HG02852 (cell line): ENCODE results near the gene PNPLA6.

Experiments used
- ATAC-seq: cut with Tn5 transposase; IDR thresholded peaks from one replicate; pipeline ENCODE4 v1.9.1; 2021; ENCODE audit warnings: mild to moderate bottlenecking, moderate library complexity; ENCODE audit not compliant: unreplicated experiment

The PNPLA6 gene

DNA sequence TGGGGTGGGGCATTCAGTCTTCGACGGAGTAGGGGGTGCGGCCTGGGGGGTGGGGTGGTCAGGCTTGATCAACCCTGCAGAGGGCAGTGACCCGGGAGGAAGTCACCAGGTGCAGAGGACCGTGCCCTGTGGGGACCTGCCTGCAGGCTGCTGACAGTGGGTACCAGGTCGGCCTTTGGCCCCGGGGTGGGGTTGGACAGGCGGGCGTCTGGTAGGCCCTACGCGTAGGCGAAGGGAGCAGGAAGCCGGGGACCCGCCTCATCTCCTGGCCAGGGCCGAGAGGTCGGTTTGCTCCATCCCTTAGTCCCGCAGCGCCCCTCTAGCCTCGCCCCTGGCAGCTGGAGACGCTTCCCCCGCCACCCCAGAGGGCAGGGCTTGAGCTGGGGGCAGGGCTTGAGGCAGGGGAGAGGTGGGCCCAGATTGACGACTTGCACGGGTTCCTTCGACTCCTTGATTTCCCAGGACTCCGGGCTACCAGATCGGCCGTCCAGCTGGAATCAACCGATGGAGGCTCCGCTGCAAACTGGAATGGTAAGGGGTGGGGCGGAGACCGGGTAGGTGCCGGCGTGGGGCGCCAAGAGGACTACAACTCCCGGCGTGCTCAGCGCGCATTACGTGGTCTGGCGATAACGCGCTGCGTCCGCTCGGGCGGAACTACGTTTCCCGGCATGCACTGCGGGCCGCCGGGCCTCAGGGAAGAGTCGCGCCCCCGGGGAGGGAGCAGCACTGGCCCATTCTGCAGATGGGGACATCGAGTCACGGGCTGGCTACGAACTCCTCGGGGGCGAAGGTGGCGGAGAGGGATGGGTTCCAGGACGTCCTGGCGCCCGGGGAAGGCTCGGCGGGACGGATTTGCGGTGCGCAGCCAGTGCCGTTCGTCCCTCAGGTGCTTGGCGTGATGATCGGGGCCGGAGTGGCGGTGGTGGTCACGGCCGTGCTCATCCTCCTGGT is at the start of gene PNPLA6:
Gene PNPLA6, plus strand, starts transcription at position 671 of the 951 bp plus-strand sequence. Its CDS starts 72 bp downstream, at position 743.
- ATAC-seq: peak; percentile 62

DNA sequence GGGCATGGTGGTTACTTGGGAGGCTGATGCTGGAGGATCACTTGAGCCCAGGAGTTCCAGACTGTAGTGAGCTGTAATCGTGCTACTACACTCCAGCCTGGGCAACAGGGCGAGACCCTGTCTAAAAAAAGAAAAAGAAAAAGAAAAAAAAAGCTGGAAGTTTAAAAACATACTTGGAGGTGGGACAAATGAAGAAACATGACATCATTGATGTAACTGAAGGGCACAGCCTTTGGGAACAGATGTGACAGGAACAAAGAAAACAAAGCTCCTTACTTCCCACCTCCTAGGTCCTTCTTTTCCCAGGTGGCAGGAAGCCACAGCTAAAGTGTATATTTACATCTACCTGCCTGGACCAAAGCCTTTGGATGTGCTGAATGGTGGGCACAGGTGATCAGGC is 48.6 kb upstream of the PNPLA6 start:
- no peak for ATAC-seq

GRCh38 chr19:7488736-7489353 is 46.7 kb upstream of the PNPLA6 start, which contains the start of gene PEX11G:
Gene PEX11G, minus strand, starts transcription at chr19:7489035. Its CDS starts 25 bp downstream, at chr19:7489010.
- peak; percentile 69 for ATAC-seq

DNA sequence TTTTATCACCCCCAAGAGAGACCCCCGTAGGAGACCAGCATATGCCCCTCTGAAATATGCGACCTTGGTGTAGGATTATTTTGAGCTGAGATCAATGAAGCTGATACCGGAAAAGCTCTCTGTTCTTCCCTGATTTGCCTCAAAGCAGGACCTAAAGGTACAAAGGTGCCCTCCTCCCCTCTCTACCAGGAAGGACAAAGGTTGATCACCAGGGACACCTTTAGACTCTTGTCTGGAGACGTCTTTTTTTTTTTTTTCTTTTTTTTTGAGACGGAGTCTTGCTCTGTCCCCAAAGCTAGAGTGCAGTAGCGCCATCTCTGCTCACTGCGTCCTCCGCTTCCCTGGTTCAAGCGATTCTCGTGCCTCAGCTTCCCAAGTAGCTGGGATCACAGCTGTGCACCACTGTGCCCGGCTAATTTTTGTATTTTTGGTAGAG is 45.9 kb upstream of the PNPLA6 start:
- no peak for ATAC-seq

GRCh38 chr19:7492142-7492541 is 43.4 kb upstream of the PNPLA6 start:
- ATAC-seq: no peak

DNA sequence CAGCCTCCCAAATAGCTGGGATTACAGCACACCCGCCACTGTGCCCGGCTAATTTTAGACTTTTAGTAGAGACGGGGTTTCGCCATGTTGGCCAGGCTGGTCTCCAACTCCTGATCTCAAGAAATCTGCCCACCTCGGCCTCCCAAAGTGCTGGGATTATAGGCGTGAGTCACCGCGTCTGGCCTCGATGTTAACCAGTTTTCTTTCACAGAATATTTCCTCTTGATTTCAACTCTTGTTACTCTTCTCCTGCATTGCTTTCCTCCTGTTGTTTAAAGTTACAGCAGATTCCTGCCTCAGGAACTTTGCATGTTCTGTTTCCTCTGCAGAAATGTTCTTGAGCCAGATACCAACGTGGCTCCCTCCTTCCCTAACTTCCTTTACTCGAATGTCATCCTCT is 43.0 kb upstream of the PNPLA6 start:
- no peak for ATAC-seq

GRCh38 chr19:7494416-7495098 is 41.0 kb upstream of the PNPLA6 start:
- no peak for ATAC-seq

- ATAC-seq: no peak
Measured at GRCh38 chr19:7497292-7497691, 38.2 kb upstream of the PNPLA6 start.

GRCh38 chr19:7500811-7501450 is 34.6 kb upstream of the PNPLA6 start:
- no peak for ATAC-seq

DNA sequence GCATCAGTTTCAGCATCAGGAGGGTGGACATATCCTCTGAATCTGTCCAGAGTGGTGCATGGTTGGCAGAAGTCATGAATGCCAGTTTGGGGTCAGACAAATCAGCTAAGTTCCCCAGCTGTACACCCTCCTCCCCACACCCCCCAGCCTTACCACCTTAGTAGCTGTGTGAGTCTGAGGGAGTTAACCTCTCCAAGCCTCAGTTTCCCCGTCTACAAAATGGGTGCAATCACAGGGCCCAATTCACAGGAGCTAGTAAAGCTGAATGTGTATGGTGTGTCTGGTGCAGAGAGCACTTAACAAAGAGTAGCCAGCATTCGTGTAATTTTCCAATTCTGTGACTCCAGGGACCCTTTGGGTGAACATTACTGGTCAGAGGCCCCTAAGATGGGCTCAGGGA is 33.0 kb upstream of the PNPLA6 start:
- ATAC-seq: no peak

DNA sequence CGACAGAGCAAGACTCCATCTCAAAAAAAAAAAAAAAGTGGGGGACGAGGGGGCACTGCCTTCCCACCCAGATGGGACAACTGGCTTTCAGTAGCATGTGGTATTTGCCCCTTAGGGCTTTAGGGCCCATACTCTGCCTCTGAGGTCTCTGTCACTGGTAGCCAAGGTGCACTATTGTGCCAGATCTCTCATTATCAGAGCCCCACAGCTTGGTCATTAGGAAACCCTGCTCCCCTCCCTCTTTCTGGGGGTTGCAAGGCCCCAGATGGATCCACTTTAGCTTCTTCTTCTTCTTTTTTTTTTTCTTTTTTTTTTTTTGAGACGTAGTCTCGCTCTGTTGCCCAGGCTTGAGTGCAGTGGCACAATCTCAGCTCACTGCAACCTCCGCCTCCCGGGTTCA is 30.8 kb upstream of the PNPLA6 start:
- no peak for ATAC-seq

GRCh38 chr19:7505288-7505681 is 30.2 kb upstream of the PNPLA6 start:
- no peak for ATAC-seq

DNA sequence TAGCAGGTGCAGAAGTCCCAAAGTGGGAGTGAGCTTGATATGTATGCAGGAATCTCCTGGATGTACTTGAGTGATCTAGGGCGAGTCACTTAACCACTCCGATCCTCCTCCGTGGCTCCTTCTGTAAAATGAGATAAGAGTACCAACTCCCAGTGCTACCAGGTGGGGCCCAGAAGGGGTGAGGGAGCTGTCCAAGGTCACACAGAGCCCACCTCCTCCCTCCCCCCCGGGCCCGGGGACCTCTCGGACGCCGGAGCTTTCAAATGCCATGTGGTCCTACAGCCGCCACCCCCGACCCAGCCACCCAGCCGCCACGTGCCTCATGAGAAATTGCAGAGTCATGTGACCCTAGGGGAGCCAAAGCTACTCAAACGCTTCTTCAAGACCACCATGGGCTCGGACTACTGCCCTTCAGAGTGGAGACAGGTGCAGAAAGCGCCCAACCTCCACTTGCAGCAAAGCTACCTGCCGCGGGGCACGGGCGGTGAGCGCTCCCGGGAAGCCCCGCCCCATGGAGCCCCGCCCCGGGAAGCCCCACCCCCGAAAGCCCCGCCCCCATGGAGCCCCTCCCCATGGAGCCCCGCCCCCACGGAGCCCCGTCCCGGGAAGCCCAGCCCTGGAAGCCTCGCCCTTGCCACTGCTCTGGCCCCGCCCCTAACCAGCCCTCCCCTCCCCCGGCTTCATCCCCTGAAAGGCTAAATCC is 29.7 kb upstream of the PNPLA6 start:
- ATAC-seq: no peak

GRCh38 chr19:7506385-7507328 is 28.9 kb upstream of the PNPLA6 start:
- no peak for ATAC-seq

- ATAC-seq: no peak
Measured at GRCh38 chr19:7507884-7508283, 27.6 kb upstream of the PNPLA6 start.

DNA sequence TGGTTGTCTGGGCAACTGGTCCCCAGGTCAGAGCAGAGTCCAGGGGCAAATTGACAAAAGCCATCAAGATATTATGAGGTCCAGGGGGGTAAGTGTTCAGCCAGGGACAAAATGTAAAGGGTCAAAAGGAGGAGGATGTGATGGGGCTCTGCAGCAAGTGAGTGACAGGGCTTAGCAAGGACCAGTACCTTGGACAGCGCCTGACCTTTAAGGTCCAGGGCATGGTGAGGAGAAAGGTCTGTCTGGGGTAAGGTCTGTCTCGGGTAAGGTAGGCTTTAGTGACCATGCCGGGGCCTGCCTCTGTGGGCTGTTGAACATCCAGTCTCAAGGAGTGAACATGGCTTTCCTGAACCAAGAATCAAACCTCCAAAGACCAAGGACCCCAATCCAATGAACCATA is 25.9 kb upstream of the PNPLA6 start:
- no peak for ATAC-seq

DNA sequence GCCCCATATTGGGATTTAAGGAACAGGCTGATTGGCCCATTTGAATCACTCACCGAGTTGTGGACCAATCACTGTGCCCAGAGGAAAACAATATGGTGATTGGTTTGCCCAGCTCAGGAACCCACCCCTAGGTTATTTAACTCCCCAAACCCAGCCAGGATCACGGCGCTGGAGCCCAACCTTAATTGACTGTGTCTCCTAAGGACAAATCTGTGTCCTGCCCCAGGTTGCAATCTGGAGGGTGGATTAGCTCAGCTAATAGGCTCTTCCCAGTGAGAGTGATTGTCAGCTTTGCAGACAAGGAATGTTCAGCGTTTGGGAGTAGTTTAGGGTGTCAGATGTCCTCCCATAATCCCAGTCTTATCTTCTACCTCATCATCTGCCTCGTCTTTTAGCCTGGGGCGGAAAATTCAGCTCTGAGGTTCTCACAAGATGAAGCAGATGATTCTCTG is 23.1 kb upstream of the PNPLA6 start:
- ATAC-seq: no peak

DNA sequence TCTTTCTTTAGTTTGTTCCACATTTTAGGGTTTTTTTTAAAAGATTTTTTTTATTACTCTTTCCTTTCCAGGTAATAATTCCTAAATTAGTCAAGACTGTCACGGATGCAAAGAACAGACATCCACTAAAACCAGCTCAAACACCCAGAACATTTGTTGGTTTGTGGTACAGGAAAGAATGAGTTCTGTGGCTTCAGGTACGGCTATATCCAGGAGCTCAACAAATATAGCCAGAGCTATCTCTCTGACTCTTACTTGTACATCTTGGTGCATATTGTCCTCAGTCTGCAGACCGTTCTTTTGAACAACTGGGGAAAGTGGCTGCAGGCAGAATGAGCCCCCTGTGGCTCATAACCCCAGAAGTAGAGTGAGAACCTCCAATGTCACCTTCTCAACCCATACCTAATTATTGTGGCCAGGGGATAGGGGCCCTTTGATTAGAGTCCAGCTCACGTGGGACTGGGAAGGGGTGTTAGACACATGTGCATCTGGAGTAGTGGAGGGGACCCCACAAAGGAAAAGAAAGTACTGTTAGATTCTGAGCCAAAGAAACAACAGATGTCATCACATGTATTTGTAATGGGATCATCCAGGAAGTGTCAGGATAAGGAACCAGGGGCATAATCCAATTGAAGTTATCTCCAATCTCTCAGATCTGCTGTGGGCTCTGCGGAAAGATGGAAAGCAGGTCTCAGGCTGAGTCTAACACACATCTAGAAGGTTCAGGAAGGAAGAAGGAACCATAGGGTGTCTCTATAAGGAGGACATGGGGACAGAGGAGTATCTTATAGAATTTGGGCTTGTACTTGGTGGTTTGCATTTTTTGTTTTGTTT is 21.5 kb upstream of the PNPLA6 start:
- no peak for ATAC-seq
